ENCODE results near the gene TTLL5. TPM values are rescaled to one million over a fixed set of nuclear protein-coding genes. Genes with fewer than 3 reads are reported as not detected.
A peak's percentile ranks its signal among the peaks of the same experiment; 100 is the strongest.

The TTLL5 gene
- total and polyA plus RNA-seq, 2 of the 13 experiments (the other 11 are each of a cell fraction or from before 2014, with no cell fraction given): 11.8 to 18.8 TPM

- no peak for TF ChIP-seq SMYD3 (CRISPR knock-in tag; IDR thresholded peaks at IDR 0.05)
- TF ChIP-seq, protein P1, sequence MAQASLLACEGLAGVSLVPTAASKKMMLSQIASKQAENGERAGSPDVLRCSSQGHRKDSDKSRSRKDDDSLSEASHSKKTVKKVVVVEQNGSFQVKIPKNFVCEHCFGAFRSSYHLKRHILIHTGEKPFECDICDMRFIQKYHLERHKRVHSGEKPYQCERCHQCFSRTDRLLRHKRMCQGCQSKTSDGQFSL (CRISPR knock-in tag; IDR thresholded peaks at IDR 0.05): no peak
- TF ChIP-seq ATAD3A (CRISPR knock-in tag; IDR thresholded peaks at IDR 0.05): no peak
- no peak for TF ChIP-seq ZNF326 (CRISPR knock-in tag; IDR thresholded peaks at IDR 0.05; ENCODE audit: borderline replicate concordance)
- TF ChIP-seq FIP1L1 (IDR thresholded peaks at IDR 0.05; ENCODE audit: borderline replicate concordance, insufficient read depth, low read depth, low read length): no peak
- TF ChIP-seq, protein P2, sequence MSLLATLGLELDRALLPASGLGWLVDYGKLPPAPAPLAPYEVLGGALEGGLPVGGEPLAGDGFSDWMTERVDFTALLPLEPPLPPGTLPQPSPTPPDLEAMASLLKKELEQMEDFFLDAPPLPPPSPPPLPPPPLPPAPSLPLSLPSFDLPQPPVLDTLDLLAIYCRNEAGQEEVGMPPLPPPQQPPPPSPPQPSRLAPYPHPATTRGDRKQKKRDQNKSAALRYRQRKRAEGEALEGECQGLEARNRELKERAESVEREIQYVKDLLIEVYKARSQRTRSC (CRISPR knock-in tag; IDR thresholded peaks at IDR 0.05; ENCODE audit: low read depth): no peak
- peak; percentile 78; the same call in 1 of the 2 replicates for TF ChIP-seq HNF1B (CRISPR knock-in tag; IDR thresholded peaks at IDR 0.05)
- no peak for TF ChIP-seq ZNF7 (CRISPR knock-in tag; IDR thresholded peaks at IDR 0.05)
- TF ChIP-seq ZNF607 (CRISPR knock-in tag; IDR thresholded peaks at IDR 0.05; ENCODE audit: borderline replicate concordance): peak; percentile 24; the same call in 1 of the 2 replicates
- TF ChIP-seq KLF16 (CRISPR knock-in tag; IDR thresholded peaks at IDR 0.05): peak in 1 of 2 experiments; percentile 63; a peak in 2 of 4 replicates
- peak; percentile 23; the same call in 1 of the 2 replicates for TF ChIP-seq DNMT1 (CRISPR knock-in tag; IDR thresholded peaks at IDR 0.05)
- TF ChIP-seq, protein P3, sequence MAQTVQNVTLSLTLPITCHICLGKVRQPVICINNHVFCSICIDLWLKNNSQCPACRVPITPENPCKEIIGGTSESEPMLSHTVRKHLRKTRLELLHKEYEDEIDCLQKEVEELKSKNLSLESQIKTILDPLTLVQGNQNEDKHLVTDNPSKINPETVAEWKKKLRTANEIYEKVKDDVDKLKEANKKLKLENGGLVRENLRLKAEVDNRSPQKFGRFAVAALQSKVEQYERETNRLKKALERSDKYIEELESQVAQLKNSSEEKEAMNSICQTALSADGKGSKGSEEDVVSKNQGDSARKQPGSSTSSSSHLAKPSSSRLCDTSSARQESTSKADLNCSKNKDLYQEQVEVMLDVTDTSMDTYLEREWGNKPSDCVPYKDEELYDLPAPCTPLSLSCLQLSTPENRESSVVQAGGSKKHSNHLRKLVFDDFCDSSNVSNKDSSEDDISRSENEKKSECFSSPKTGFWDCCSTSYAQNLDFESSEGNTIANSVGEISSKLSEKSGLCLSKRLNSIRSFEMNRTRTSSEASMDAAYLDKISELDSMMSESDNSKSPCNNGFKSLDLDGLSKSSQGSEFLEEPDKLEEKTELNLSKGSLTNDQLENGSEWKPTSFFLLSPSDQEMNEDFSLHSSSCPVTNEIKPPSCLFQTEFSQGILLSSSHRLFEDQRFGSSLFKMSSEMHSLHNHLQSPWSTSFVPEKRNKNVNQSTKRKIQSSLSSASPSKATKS (CRISPR knock-in tag; IDR thresholded peaks at IDR 0.05): no peak
- no peak for TF ChIP-seq MNT (IDR thresholded peaks at IDR 0.05)
- peak; percentile 72 for TF ChIP-seq GABPB1 (CRISPR knock-in tag; IDR thresholded peaks at IDR 0.05)
- TF ChIP-seq ZNF513 (CRISPR knock-in tag; conservative IDR thresholded peaks at IDR 0.05): no peak
- 0 out of 2 replicates have a peak, but pooled peaks have one; percentile 35 for TF ChIP-seq SAFB2 (CRISPR knock-in tag; IDR thresholded peaks at IDR 0.05; ENCODE audit: borderline replicate concordance, low read depth)
- no peak for TF ChIP-seq PAWR (CRISPR knock-in tag; IDR thresholded peaks at IDR 0.05; ENCODE audit: borderline replicate concordance)
- TF ChIP-seq, protein P4, sequence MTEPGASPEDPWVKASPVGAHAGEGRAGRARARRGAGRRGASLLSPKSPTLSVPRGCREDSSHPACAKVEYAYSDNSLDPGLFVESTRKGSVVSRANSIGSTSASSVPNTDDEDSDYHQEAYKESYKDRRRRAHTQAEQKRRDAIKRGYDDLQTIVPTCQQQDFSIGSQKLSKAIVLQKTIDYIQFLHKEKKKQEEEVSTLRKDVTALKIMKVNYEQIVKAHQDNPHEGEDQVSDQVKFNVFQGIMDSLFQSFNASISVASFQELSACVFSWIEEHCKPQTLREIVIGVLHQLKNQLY (CRISPR knock-in tag; IDR thresholded peaks at IDR 0.05): 0 out of 2 replicates have a peak, but pooled peaks have one; percentile 1
- no peak for TF ChIP-seq RCOR2 (CRISPR knock-in tag; IDR thresholded peaks at IDR 0.05)
- no peak; the same call in 1 of the 2 replicates for TF ChIP-seq KMT2A (CRISPR knock-in tag; IDR thresholded peaks at IDR 0.05)
These were observed at the start of gene TTLL5, which contains the start of gene ERG28 (continued) for GRCh38 chr14:75660630-75661498.
